ENCODE results near the gene PCCB.

GRCh38 chr3:136330900-136331299 is 80.8 kb downstream of the PCCB start:
- no peak for TF ChIP-seq GATA3 (IDR thresholded peaks at IDR 0.05; ENCODE audit: low read depth, low read length)
- no peak for TF ChIP-seq GATA2 (IDR thresholded peaks at IDR 0.05; ENCODE audit: low read depth, low read length)
